GM18511 (cell line): ENCODE results near the gene SEMA3G.

ENCODE experiments used
- ATAC-seq: cut with Tn5 transposase; IDR thresholded peaks from one replicate; pipeline ENCODE4 v1.9.1; 2021; ENCODE audit warnings: mild to moderate bottlenecking, moderate library complexity; ENCODE audit not compliant: unreplicated experiment

SEMA3G gene

GRCh38 chr3:52479877-52480575 is 35.1 kb upstream of the SEMA3G start:
- ATAC-seq: no peak

- no peak for ATAC-seq
These were observed 34.4 kb upstream of the SEMA3G start for GRCh38 chr3:52479037-52479876.

- no peak for ATAC-seq
These were observed 32.8 kb upstream of the SEMA3G start for GRCh38 chr3:52477796-52478095.

GRCh38 chr3:52477076-52477795 is 32.3 kb upstream of the SEMA3G start:
- no peak for ATAC-seq

GRCh38 chr3:52473026-52473425 is 28.1 kb upstream of the SEMA3G start:
- no peak for ATAC-seq

GRCh38 chr3:52472239-52473000 is 27.5 kb upstream of the SEMA3G start:
- ATAC-seq: no peak

GRCh38 chr3:52471371-52472238 is 26.7 kb upstream of the SEMA3G start:
- ATAC-seq: no peak

GRCh38 chr3:52470920-52471319 is 26.0 kb upstream of the SEMA3G start:
- ATAC-seq: no peak

- no peak for ATAC-seq
These were observed 24.1 kb upstream of the SEMA3G start for GRCh38 chr3:52469001-52469400.

- ATAC-seq: no peak
These were observed 23.4 kb upstream of the SEMA3G start for GRCh38 chr3:52468336-52468735.

GRCh38 chr3:52463416-52463815 is 18.5 kb upstream of the SEMA3G start:
- no peak for ATAC-seq

GRCh38 chr3:52461874-52462273 is 17.0 kb upstream of the SEMA3G start:
- ATAC-seq: no peak

GRCh38 chr3:52458770-52459545 is 14.1 kb upstream of the SEMA3G start:
- ATAC-seq: no peak

GRCh38 chr3:52458031-52458760 is 13.3 kb upstream of the SEMA3G start:
- no peak for ATAC-seq

GRCh38 chr3:52456800-52457183 is 11.9 kb upstream of the SEMA3G start:
- no peak for ATAC-seq

GRCh38 chr3:52456169-52456799 is 11.4 kb upstream of the SEMA3G start:
- ATAC-seq: no peak

- ATAC-seq: peak; percentile 85
These were observed 10.6 kb upstream of the SEMA3G start, which contains the start of gene NISCH for GRCh38 chr3:52455283-52456168. TSS of gene NISCH (plus strand) at chr3:52455604. CDS start at chr3:52455642, 38 bp downstream.
